Caco-2 (cell line): Measurements from ENCODE around the gene MB21D2. TPM values are rescaled to one million over a fixed set of nuclear protein-coding genes. Genes with fewer than 3 reads are reported as not detected.
"Not testable (repeated sequence)": the region's sequence is repeated elsewhere in the genome, so short reads cannot be mapped to it uniquely, and the experiment has no call there.

ENCODE experiments used
- Bru-seq: library from RNA; stranded (reverse); fragments of 400-500 nt; gene quantifications from one replicate; lab custom pipeline; 2021; lab: Mats Ljungman, UMichigan
- BruChase-seq, 2 experiments: library from RNA; stranded (reverse); fragments of 400-500 nt; gene quantifications; one replicate each; lab custom pipeline; 2021; lab: Mats Ljungman, UMichigan
- BruUV-seq: library from RNA; stranded (reverse); fragments of 400-500 nt; replicated peaks from 2 replicates; lab custom pipeline; 2021; lab: Mats Ljungman, UMichigan
- CTCF ChIA-PET: fragments of 300-600 bp; sonication (Branson Sonifier 250); formaldehyde crosslinking; loops from one replicate; lab custom pipeline; 2022; ENCODE audit warnings: antibody characterized with exemption; lab: Charles Lee
- POLR2A ChIA-PET: fragments of 300-600 bp; sonication (Branson Sonifier 250); formaldehyde crosslinking; loops from one replicate; lab custom pipeline; 2022; ENCODE audit warnings: antibody characterized with exemption; lab: Charles Lee
- DNase-seq, 2 experiments: peaks; one replicate each; pipeline versions ENCODE4 v3.0.0 to v3.0.0-alpha.2; 2020 to 2022
- H3K27me3 ChIP-seq: replicated peaks from 2 replicates; pipeline ENCODE4 v1.6.0; 2011; ENCODE audit warnings: low read length; ENCODE audit not compliant: control insufficient read depth, insufficient read depth
- H3K36me3 ChIP-seq: 2 replicates; pipeline ENCODE4 v1.5.1; 2011; ENCODE audit warnings: low read length; ENCODE audit not compliant: control insufficient read depth, insufficient read depth
- H3K4me1 ChIP-seq: fragments of 250-450 bp; sonication (Bioruptor Pico); 2 replicates; pipeline ENCODE4 v1.5.1; 2020; ENCODE audit warnings: mild to moderate bottlenecking
- H3K4me3 ChIP-seq: 2 replicates; pipeline ENCODE4 v1.5.1; 2011; ENCODE audit warnings: low read depth, mild to moderate bottlenecking, control low read depth, low read length
- H3K9me3 ChIP-seq: fragments of 250-450 bp; sonication (Bioruptor Pico); 2 replicates; pipeline ENCODE4 v1.5.1; 2020; ENCODE audit warnings: mild to moderate bottlenecking, moderate library complexity
- H3K27ac Mint-ChIP-seq: one replicate; pipeline ENCODE4 v1.8.0; 2022; ENCODE audit warnings: mixed read lengths; ENCODE audit not compliant: unreplicated experiment
- H3K27me3 Mint-ChIP-seq: one replicate; pipeline ENCODE4 v1.8.0; 2022; ENCODE audit warnings: mixed read lengths; ENCODE audit not compliant: insufficient read depth, unreplicated experiment
- H3K36me3 Mint-ChIP-seq: one replicate; pipeline ENCODE4 v1.8.0; 2022; ENCODE audit warnings: mild to moderate bottlenecking, mixed read lengths; ENCODE audit not compliant: insufficient read depth, unreplicated experiment
- H3K4me1 Mint-ChIP-seq: one replicate; pipeline ENCODE4 v1.8.0; 2022; ENCODE audit warnings: low read depth, mixed read lengths; ENCODE audit not compliant: unreplicated experiment
- H3K4me3 Mint-ChIP-seq: one replicate; pipeline ENCODE4 v1.8.0; 2022; ENCODE audit warnings: mild to moderate bottlenecking, moderate library complexity, mixed read lengths; ENCODE audit not compliant: unreplicated experiment
- H3K9me3 Mint-ChIP-seq: one replicate; pipeline ENCODE4 v1.8.0; 2022; ENCODE audit warnings: mixed read lengths; ENCODE audit not compliant: unreplicated experiment
- CTCF ChIP-seq, 2 experiments: fragments of 200-600 bp in 1 of 2; IDR thresholded peaks; 1 replicate in 1 of 2; 2 replicates in 1 of 2; pipeline versions ENCODE4 v1.5.1 to v1.8.0; 2011 to 2022; ENCODE audit warnings: antibody characterized with exemption in 1 of 2, control low read depth in 1 of 2, inconsistent platforms in 1 of 2, low read depth in 1 of 2, low read length in 1 of 2, mild to moderate bottlenecking in 1 of 2, moderate library complexity in 1 of 2; ENCODE audit not compliant: insufficient read depth in 1 of 2, severe bottlenecking in 1 of 2, unreplicated experiment in 1 of 2
- intact Hi-C: fragments of 100-400 bp; cut with micrococcal nuclease; formaldehyde crosslinking; loops from one replicate; pipeline ENCODE4 v1.10.0; 2022; ENCODE audit not compliant: unreplicated experiment
- long read RNA-seq: library from polyadenylated mRNA; stranded (forward); transcript quantifications from one replicate; pipeline ENCODE4 v2.0.0, GENCODE V29; 2022
- total RNA-seq: library from RNA; stranded (reverse); gene quantifications from 2 replicates; pipeline ENCODE4 v1.2.3, GENCODE V29; 2022

The MB21D2 gene, protein sequence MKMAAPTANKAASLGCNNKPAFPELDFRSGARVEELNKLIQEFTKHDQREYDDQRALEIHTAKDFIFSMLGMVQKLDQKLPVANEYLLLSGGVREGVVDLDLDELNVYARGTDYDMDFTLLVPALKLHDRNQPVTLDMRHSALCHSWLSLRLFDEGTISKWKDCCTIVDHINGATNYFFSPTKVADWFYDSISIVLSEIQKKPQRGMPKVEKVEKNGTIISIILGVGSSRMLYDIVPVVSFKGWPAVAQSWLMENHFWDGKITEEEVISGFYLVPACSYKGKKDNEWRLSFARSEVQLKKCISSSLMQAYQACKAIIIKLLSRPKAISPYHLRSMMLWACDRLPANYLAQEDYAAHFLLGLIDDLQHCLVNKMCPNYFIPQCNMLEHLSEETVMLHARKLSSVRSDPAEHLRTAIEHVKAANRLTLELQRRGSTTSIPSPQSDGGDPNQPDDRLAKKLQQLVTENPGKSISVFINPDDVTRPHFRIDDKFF
- total RNA-seq (10.6 and 11.0 TPM in 2 replicates), Bru-seq, nascent RNA (percentile 80 among the genes with signal in this experiment), BruChase-seq, experiment 1, labeled RNA remaining after a 2-hour chase (percentile 79 among the genes with signal in this experiment), BruChase-seq, experiment 2, labeled RNA remaining after a 6-hour chase (percentile 75 among the genes with signal in this experiment)
- long read RNA-seq, transcript MB21D2-201 (2 exons, 3,368 nt): major isoform, 25 of 32 reads
- long read RNA-seq, partial matches to known transcripts: 3 of 32 reads
- long read RNA-seq, other reads (novel, unspliced or antisense): 4 of 32 reads

GRCh38 chr3:192917404-192918274 lies at the start of gene MB21D2:
Gene MB21D2, minus strand, starts transcription at chr3:192917856. Its CDS starts 16 bp downstream, at chr3:192917840.
- BruUV-seq: TSS peak; percentile 42
- ChIA-PET CTCF (interaction anchor here (0.7 to 2.2 kb wide), 8 partner anchors 10 to 123 kb away, joined by 3 to 14 read pairs (median 4); no protein-coding TSS in a partner anchor), POLR2A (interaction anchor here (0.6 to 2.3 kb wide), 7 partner anchors 10 to 1213 kb away, joined by 3 to 14 read pairs (median 5); no protein-coding TSS in a partner anchor)
- H3K36me3 ChIP-seq: no peaks in the 10 kb centered on the region
- Mint-ChIP-seq H3K27ac (peak within 1 kb of the TSS; percentile 99), H3K4me3 (peak within 1 kb of the TSS; percentile 100), H3K4me1 (peaks cover 34% of the 10 kb centered on the region), H3K36me3 (peaks cover 7% of the 10 kb centered on the region), H3K27me3 (no peaks in the 10 kb centered on the region), H3K9me3 (no peaks in the 10 kb centered on the region)
- H3K4me1 ChIP-seq: peaks cover 39% of the 10 kb centered on the region
- intact Hi-C loops: loop anchor here (1.0 to 5.0 kb wide), 7 partner anchors 20 to 655 kb away; no protein-coding TSS in a partner anchor
- H3K4me3 ChIP-seq: peak within 1 kb of the TSS; percentile 95
- TF ChIP-seq CTCF (IDR thresholded peaks at IDR 0.05; ENCODE audit: insufficient read depth in 1 of 2, low read depth in 1 of 2, low read length in 1 of 2, severe bottlenecking in 1 of 2, unreplicated experiment in 1 of 2): no peak
- no peaks in the 10 kb centered on the region for H3K27me3 ChIP-seq
- no peaks in the 10 kb centered on the region for H3K9me3 ChIP-seq
- DNase-seq: peak; percentile 84 to 86

DNA sequence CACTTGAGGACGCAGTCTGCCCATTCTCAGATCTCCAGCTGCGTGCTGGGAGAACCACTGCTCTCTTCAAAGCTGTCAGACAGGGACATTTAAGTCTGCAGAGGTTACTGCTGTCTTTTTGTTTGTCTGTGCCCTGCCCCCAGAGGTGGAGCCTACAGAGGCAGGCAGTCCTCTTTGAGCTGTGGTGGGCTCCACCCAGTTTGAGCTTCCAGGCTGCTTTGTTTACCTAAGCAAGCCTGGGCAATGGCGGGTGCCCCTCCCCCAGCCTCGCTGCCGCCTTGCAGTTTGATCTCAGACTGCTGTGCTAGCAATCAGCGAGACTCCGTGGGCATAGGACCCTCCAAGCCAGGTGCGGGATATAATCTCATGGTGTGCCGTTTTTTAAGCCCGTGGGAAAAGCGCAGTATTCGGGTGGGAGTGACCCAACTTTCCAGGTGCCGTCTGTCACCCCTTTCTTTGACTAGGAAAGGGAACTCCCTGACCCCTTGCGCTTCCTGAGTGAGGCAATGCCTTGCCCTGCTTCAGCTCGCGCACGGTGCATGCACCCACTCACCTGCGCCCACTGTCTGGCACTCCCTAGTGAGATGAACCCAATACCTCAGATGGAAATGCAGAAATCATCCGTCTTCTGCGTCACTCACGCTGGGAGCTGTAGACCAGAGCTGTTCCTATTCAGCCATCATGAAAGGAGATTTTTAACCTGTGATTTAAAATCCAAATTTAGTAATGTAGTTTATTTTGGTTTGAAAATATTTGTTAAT lies 47.5 kb upstream of the MB21D2 start:
- H3K9me3 Mint-ChIP-seq, H3K36me3 ChIP-seq, H3K27me3 Mint-ChIP-seq, BruUV-seq, H3K36me3 Mint-ChIP-seq, H3K4me1 Mint-ChIP-seq, H3K4me1 ChIP-seq, POLR2A ChIA-PET, H3K9me3 ChIP-seq, H3K27me3 ChIP-seq, CTCF ChIA-PET: not testable (repeated sequence)
- peak overlapping the region; percentile 55 for H3K27ac Mint-ChIP-seq
- H3K4me3 ChIP-seq: peak overlapping the region; percentile 31
- intact Hi-C loops: loop anchor here (5.0 kb wide), 1 partner anchor 48 kb away; the partner anchor contains the start of gene MB21D2
- H3K4me3 Mint-ChIP-seq: peak overlapping the region; percentile 69
- peak; percentile 56 to 78 for DNase-seq

DNA sequence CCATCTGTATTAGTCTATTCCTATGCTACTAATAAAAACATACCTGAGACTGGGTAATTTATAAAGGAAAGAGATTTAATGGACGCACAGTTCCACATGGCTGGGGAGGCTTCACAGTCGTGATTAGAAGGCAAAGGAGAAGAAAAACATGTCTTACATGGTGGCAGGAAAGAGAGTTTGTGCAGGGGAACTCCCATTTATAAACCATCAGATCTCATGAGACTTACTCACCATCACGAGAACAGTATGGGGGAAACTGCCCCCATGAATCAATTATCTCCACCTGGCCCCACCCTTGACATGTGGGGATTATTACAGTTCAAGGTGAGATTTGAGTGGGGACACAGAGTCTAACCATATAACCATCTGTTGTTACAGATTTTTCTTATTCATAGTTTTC lies 42.1 kb upstream of the MB21D2 start:
- Histone ChIP-seq H3K9me3 (no peaks in the 10 kb centered on the region), H3K27me3 (no peaks in the 10 kb centered on the region), H3K4me3 (no peak overlapping the region), H3K4me1 (no peaks in the 10 kb centered on the region), H3K36me3 (no peaks in the 10 kb centered on the region)
- H3K27ac Mint-ChIP-seq: no peak overlapping the region
- no peaks in the 10 kb centered on the region for H3K9me3 Mint-ChIP-seq
- no peaks in the 10 kb centered on the region for H3K36me3 Mint-ChIP-seq
- no peak for TF ChIP-seq CTCF (IDR thresholded peaks at IDR 0.05; ENCODE audit: insufficient read depth in 1 of 2, low read depth in 1 of 2, low read length in 1 of 2, severe bottlenecking in 1 of 2, unreplicated experiment in 1 of 2)
- H3K27me3 Mint-ChIP-seq: no peaks in the 10 kb centered on the region
- ChIA-PET POLR2A (no interaction called here), CTCF (no interaction called here)
- no peaks in the 10 kb centered on the region for H3K4me1 Mint-ChIP-seq
- H3K4me3 Mint-ChIP-seq: no peak overlapping the region
- intact Hi-C loops: no loop called here
- no TSS peak for BruUV-seq
- DNase-seq: no peak
